Endothelial cell of umbilical vein (primary cell): ENCODE data around the gene MYO1F. TPM values are rescaled to one million over a fixed set of nuclear protein-coding genes. Genes with fewer than 3 reads are reported as not detected.

Source experiments
- BruUV-seq: library from RNA; stranded (reverse); fragments of 400-500 nt; replicated peaks from 2 replicates; lab custom pipeline; 2021; lab: Mats Ljungman, UMichigan
- CTCF ChIA-PET: fragments of 300-600, 350-600 bp; sonication (Branson Sonifier 250); formaldehyde crosslinking; loops from one replicate; lab custom pipeline; 2021; ENCODE audit warnings: antibody characterized with exemption, inconsistent platforms; lab: Charles Lee
- POLR2A ChIA-PET: fragments of 300-600, 350-600 bp; sonication (Branson Sonifier 250); formaldehyde crosslinking; loops from one replicate; lab custom pipeline; 2021; ENCODE audit warnings: antibody characterized with exemption, inconsistent platforms; lab: Charles Lee
- DNase-seq: peaks from one replicate; pipeline ENCODE4 v3.0.0-alpha.2; 2011; ENCODE audit warnings: low read depth, low spot score
- FAIRE-seq: peaks from 2 replicates; lab custom pipeline; 2011; peaks lifted over from hg19 to GRCh38; lab: Jason Lieb, UNC
- H2AFZ ChIP-seq: 2 replicates; pipeline ENCODE4 v1.6.0; 2012; ENCODE audit warnings: low read depth, low read length, control low read depth, inconsistent platforms
- H3K27ac ChIP-seq: 2 replicates; pipeline ENCODE4 v1.5.1; 2011; ENCODE audit warnings: low read depth, mild to moderate bottlenecking, control low read depth, low read length, moderate library complexity; ENCODE audit not compliant: insufficient read depth
- H3K27me3 ChIP-seq, 2 experiments: 2 replicates each; pipeline versions ENCODE4 v1.6.0 to v1.6.1; 2011; ENCODE audit warnings: low read length in 2 of 2, mixed read lengths in 1 of 2; ENCODE audit not compliant: control insufficient read depth in 2 of 2, insufficient read depth in 2 of 2
- H3K36me3 ChIP-seq, 2 experiments: 2 replicates in 1 of 2; 3 replicates in 1 of 2; pipeline ENCODE4 v1.5.1; 2011; ENCODE audit warnings: low read length in 2 of 2, mild to moderate bottlenecking in 1 of 2, moderate library complexity in 1 of 2; ENCODE audit not compliant: control insufficient read depth in 2 of 2, insufficient read depth in 2 of 2; ENCODE audit errors: extremely low read depth in 1 of 2
- H3K4me1 ChIP-seq: 3 replicates; pipeline ENCODE4 v1.5.1; 2011; ENCODE audit warnings: mild to moderate bottlenecking, low read length; ENCODE audit not compliant: control insufficient read depth, insufficient read depth; ENCODE audit errors: extremely low read depth
- H3K4me2 ChIP-seq: 2 replicates; pipeline ENCODE4 v1.6.1; 2011; ENCODE audit warnings: low read length, control low read depth, mixed read lengths; ENCODE audit not compliant: insufficient read depth
- H3K4me3 ChIP-seq, 3 experiments: fragments of 200-600 bp in 1 of 3; sonication (generic), shearing (Covaris generic) in 1 of 3; replicated peaks in 1 of 3; 2 replicates each; pipeline ENCODE4 v1.5.1; 2011 to 2016; ENCODE audit warnings: control low read depth in 3 of 3, low read length in 3 of 3, mild to moderate bottlenecking in 2 of 3, inconsistent platforms in 1 of 3, low read depth in 1 of 3, moderate library complexity in 1 of 3; ENCODE audit not compliant: insufficient read depth in 1 of 3
- H3K79me2 ChIP-seq: 2 replicates; pipeline ENCODE4 v1.6.0; 2012; ENCODE audit warnings: low read length, inconsistent platforms; ENCODE audit not compliant: control insufficient read depth, insufficient read depth
- H3K9ac ChIP-seq: replicated peaks from 2 replicates; pipeline ENCODE3; 2011; ENCODE audit warnings: low read length, control low read depth; ENCODE audit not compliant: insufficient read depth; ENCODE audit errors: extremely low read depth
- H3K9me1 ChIP-seq: replicated peaks from 3 replicates; pipeline ENCODE4 v1.6.0; 2011; ENCODE audit warnings: mild to moderate bottlenecking, low read length; ENCODE audit not compliant: control insufficient read depth, insufficient read depth; ENCODE audit errors: extremely low read depth
- H3K9me3 ChIP-seq: replicated peaks from 2 replicates; pipeline ENCODE4 v1.5.1; 2012; ENCODE audit warnings: low read length, inconsistent platforms; ENCODE audit not compliant: control insufficient read depth, insufficient read depth
- H4K20me1 ChIP-seq: replicated peaks from 2 replicates; pipeline ENCODE3; 2011; ENCODE audit warnings: mild to moderate bottlenecking, low read length; ENCODE audit not compliant: control insufficient read depth, insufficient read depth; ENCODE audit errors: extremely low read depth
- FOS ChIP-seq: IDR thresholded peaks from 2 replicates; pipeline ENCODE4 v1.6.1; 2011; ENCODE audit warnings: mild to moderate bottlenecking, low read length, moderate library complexity, borderline replicate concordance; ENCODE audit not compliant: insufficient read depth
- GATA2 ChIP-seq: IDR thresholded peaks from 2 replicates; pipeline ENCODE4 v1.7.0; 2011; ENCODE audit warnings: low read depth, mild to moderate bottlenecking, moderate library complexity, mixed read lengths, low read length; ENCODE audit not compliant: insufficient read length, insufficient read depth
- JUN ChIP-seq: IDR thresholded peaks from 2 replicates; pipeline ENCODE4 v1.6.1; 2011; ENCODE audit warnings: borderline replicate concordance, low read depth; ENCODE audit not compliant: insufficient read length, insufficient read depth
- POLR2AphosphoS5 ChIP-seq: IDR thresholded peaks from 2 replicates; pipeline ENCODE4 v1.6.1; 2012; ENCODE audit warnings: low read depth, mild to moderate bottlenecking, control low read depth, low read length, moderate library complexity; ENCODE audit not compliant: insufficient read depth
- dilution Hi-C: fragments of 300-500 bp; cut with MboI; formaldehyde crosslinking; loops from one replicate; pipeline ENCODE4 v1.15.0; 2019; ENCODE audit warnings: low sequenced_read_pairs; ENCODE audit not compliant: extremely low pct_ligation_motif_present
- intact Hi-C: fragments of 100-400 bp; cut with micrococcal nuclease; formaldehyde crosslinking; loops from one replicate; pipeline ENCODE4 v1.10.0; 2022
- polyA plus RNA-seq, 4 experiments: library from polyadenylated mRNA; depleted of rRNA in 3 of 4; stranded (reverse) in 3 of 4; unstranded in 1 of 4; fragments of >200 nt; gene quantifications; 2 replicates each; pipeline versions ENCODE4 v1.2.1 to v1.2.3, GENCODE V29; 2011 to 2012; ENCODE audit warnings: missing spikeins in 1 of 4
- total RNA-seq: library from RNA; stranded (reverse); gene quantifications from 2 replicates; pipeline ENCODE4 v1.2.3, GENCODE V29; 2021
- TF ChIP-seq, protein P1 (sequence below), 2 donors: IDR thresholded peaks; 1 replicate in 1 of 2; 2 replicates in 1 of 2; pipeline ENCODE4 v1.5.1; 2011; ENCODE audit warnings: low read length in 2 of 2, mild to moderate bottlenecking in 2 of 2, moderate library complexity in 2 of 2, control low read depth in 1 of 2, inconsistent platforms in 1 of 2, low read depth in 1 of 2; ENCODE audit not compliant: insufficient read depth in 1 of 2; ENCODE audit errors: extremely low read depth in 1 of 2

The MYO1F gene
- total and polyA plus RNA-seq, 2 donors (not counting 3 experiments of a cell fraction or from before 2014, with no cell fraction given): 0.22 to 0.39 TPM

DNA sequence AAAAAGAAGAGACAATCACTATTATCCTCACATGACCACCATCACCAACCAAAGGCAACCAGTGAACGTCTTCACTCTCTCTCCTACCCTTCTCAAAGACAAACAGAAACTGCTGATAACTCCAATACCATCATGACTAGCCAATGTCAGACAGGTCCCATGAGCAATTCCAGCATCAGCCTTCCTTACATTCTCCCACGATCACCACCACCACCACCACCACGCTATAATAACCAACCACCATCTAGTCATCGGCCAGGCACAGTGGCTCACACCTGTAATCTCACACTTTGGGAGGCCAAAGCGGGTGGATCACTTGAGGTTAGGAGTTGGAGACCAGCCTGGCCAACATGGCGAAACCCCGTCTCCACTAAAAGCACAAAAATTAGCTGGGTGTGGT, 3.9 kb downstream of the MYO1F start:
- H3K79me2 ChIP-seq: no peaks in the 10 kb centered on the region
- dilution Hi-C loops (no loop called here), intact Hi-C loops (no loop called here)
- H3K9me3 ChIP-seq: no peaks in the 10 kb centered on the region
- no peak overlapping the region for H3K4me2 ChIP-seq
- DNase-seq (no peak), FAIRE-seq (no peak)
- peaks cover 0 to 2% of the 10 kb centered on the region in 2 experiments for H3K27me3 ChIP-seq
- no TSS peak for BruUV-seq
- no peaks in the 10 kb centered on the region for H4K20me1 ChIP-seq
- no peaks in the 10 kb centered on the region for H3K9me1 ChIP-seq
- POLR2A ChIA-PET: no interaction called here
- H3K9ac ChIP-seq: no peak overlapping the region
- H3K4me1 ChIP-seq: no peaks in the 10 kb centered on the region
- H2AFZ ChIP-seq: no peak overlapping the region
- CTCF ChIA-PET: no interaction called here
- TF ChIP-seq, protein P1, sequence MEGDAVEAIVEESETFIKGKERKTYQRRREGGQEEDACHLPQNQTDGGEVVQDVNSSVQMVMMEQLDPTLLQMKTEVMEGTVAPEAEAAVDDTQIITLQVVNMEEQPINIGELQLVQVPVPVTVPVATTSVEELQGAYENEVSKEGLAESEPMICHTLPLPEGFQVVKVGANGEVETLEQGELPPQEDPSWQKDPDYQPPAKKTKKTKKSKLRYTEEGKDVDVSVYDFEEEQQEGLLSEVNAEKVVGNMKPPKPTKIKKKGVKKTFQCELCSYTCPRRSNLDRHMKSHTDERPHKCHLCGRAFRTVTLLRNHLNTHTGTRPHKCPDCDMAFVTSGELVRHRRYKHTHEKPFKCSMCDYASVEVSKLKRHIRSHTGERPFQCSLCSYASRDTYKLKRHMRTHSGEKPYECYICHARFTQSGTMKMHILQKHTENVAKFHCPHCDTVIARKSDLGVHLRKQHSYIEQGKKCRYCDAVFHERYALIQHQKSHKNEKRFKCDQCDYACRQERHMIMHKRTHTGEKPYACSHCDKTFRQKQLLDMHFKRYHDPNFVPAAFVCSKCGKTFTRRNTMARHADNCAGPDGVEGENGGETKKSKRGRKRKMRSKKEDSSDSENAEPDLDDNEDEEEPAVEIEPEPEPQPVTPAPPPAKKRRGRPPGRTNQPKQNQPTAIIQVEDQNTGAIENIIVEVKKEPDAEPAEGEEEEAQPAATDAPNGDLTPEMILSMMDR (IDR thresholded peaks at IDR 0.05; ENCODE audit: extremely low read depth in 1 of 2, insufficient read depth in 1 of 2, low read depth in 1 of 2, low read length in 2 of 2): no peak
- TF ChIP-seq JUN: no peak
- TF ChIP-seq POLR2AphosphoS5: no peak
- no peak for TF ChIP-seq FOS
- H3K36me3 ChIP-seq: no peaks in the 10 kb centered on the region
- H3K27ac ChIP-seq: no peak overlapping the region
- H3K4me3 ChIP-seq: no peak overlapping the region

DNA sequence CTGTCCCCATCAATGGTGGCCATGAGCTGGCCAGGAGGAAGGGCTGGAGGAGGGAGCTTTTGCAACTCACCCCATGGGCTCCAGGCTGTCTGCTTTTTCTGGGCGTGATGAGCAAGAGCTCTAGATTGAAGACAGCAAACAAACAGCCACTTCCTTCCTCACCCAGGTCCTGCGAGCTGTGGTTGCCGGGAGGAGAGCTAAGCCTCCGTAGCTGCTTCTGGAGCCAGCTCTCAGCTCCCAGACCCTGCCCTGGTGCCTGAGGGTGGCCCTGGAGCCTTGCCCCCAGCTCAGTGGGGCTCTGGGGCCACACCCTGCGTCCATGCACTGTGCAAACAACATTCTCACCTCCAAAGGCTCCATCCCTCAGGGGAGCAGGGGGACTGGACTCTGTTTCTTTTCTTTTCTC, 6.2 kb downstream of the MYO1F start:
- no peak for TF ChIP-seq GATA2
- Histone ChIP-seq H3K36me3 (no peaks in the 10 kb centered on the region), H3K27me3 (no peaks in the 10 kb centered on the region), H3K4me3 (no peak overlapping the region), H2AFZ (no peak overlapping the region), H3K4me2 (no peak overlapping the region), H3K9me3 (no peaks in the 10 kb centered on the region), H3K4me1 (no peaks in the 10 kb centered on the region), H3K27ac (no peak overlapping the region), H3K9ac (no peak overlapping the region), H3K9me1 (no peaks in the 10 kb centered on the region), H4K20me1 (no peaks in the 10 kb centered on the region), H3K79me2 (no peaks in the 10 kb centered on the region)
- BruUV-seq: no TSS peak
- FAIRE-seq (no peak), DNase-seq (no peak)
- dilution Hi-C loops: no loop called here
- intact Hi-C loops: no loop called here
- ChIA-PET CTCF (interaction anchor here (7.7 kb wide), 1 partner anchor 9 kb away, joined by 73 read pairs; the partner anchor contains the start of gene MYO1F), POLR2A (no interaction called here)
